Suppressor macrophage treated with lipopolysaccharide for 1 hour (primary cell): ENCODE data around the gene RAB2B.
"Not testable (repeated sequence)": the region's sequence is repeated elsewhere in the genome, so short reads cannot be mapped to it uniquely, and the experiment has no call there.

ENCODE experiments used
- DNase-seq, 3 donors: peaks; one replicate each; pipeline ENCODE4 v3.0.0-alpha.2; 2020 to 2022

The RAB2B gene

DNA sequence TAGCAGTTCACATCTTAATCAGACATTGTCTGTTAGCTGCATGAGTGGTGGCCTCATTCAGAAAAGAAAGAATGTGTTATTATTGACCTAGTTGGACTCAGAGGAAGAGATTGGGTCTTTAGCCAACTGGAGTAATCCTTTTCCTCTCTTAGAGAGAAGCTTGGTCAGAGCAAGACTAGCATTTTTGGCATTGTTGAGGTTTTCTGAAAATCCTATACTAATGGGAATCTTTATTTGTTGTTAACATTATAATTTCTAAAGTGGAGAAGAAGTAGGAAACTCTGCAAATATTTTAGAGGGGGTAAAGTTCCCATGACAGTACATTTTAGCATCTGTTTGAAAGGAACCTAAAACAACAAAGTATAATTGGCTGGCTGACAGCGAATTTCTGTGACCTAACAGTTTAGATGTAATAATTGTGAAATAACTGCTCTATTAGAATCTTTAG is 9.9 kb upstream of the RAB2B start:
- no peak for DNase-seq

DNA sequence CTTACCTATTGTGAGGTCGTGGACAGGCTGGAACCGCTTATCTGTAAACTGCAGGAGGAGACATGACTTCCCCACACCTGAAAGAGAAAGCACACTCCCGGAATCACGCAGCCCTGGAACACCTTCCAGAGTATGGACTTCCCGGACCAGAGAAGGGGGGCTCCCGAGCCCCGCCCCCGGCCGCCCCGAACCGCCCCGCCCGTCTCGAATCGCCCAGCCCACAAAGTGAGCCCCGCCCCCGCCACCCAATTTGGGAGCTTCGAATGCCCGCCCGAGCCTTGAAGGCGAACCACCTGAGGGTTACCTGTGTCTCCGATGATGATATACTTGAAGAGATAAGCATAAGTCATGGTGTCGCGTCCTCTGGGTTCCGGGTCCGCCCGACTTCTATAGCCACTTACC is 235 bp downstream of the RAB2B start:
- peak; percentile 71 to 93 (median 86) for DNase-seq

DNA sequence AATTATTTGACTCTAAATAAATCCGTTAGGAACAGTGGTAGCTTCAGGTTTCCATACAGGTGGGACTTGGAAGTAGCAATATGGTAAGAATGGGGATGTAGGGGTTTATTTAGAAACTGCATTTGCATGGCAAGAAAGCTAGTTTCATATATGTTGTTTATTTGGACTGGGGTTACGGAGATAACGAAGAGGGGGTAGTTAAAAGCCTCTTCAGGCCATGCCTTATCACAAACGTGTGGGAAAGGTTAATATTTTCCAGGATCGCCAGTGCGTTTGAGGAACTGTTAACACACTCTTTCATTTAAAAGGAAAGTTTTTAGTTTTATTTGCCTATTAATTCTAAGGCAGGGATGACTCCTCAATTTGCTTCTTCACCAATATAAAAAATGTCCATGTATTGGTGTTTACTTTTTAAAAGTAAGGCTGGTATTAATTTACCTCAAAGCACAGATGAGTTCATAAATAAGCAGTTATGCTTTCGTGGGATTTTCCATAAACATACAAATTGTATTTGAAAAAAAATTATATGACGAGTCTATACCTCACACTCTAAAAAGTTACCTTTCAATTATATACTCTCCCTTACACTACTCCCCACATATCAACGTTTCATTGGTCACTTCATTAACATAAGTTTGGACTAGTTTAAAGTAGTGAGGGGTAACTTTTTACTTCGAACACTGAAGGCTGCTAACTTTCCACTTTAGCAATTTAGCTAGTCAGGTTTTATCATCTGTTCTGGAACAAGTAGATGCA is 814 bp downstream of the RAB2B start:
- no peak for DNase-seq

DNA sequence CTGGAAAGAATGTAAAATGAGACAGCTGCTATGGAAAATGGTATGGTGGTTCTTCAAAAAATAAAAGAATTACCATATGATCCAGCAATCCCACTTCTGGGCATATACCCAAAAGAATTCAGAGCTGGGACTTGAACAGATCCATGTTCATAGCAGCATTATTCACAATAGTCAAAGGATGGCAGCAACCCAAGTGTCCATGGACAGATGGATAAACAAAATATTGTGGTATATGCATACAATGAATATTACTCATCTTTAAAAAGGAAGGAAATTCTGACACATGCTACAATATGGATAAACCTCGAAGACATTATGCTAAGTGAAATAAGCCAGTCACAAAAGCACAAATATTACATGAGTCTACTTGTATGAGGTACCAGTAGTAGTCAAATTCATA is 9.1 kb downstream of the RAB2B start:
- DNase-seq, result no peak

DNA sequence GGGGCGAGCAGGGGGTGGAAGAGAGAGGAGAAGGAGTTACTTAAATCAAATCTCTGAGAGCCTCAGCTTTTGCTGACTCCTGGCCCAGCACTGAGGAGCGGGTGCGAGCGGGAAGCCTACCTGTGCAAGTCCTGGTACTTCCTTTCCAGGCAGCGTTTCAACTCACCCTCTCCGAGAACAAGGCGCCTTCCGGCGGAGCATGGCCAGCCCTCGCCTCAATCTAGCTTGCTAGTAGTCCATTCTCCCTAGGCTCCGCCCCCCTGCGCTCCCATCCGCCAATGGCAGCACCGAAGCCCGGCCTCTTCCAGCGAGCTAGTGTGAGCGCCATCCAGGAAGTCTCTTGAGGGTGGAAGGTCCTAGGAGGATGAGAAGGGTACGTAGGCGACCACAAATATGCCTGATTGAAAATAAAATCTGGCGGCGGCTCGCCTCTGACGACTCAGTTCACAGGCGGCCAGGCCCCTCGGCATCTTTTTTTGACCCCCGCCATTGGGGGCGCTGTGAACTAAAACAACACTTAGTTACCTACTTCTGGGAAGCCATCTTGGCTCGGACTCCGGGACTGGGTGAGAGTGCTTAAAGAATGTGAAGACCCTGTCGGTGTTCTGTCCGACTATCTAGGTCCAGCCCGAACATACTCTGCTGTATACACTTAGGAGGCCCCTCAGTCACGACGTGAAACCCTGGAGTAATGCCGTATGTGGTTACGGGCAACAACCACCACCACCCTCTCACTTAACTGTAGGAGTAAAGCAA is 20.7 kb downstream of the RAB2B start, which contains the start of gene CHD8:
Gene CHD8, minus strand, starts transcription at position 212 of the 756 bp plus-strand sequence. CDS start 24,480 bp downstream, outside the sequence.
- peak; percentile 99 to 100 (median 100) for DNase-seq

DNA sequence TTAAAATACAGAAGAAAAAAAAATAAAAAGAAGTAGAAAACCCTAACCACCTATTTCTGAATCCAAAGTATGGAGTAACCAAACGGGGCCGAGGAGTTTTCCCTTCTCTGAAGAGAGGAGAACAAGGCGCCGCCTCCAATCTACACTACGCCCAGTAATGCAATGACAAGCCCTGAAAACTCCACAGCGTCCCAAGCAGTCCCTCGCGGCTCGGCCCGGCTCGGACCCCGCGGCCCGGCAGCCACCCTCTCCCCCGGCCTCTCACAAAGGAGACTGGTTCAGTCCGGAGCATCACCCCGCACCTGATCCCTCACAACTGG is 21.2 kb downstream of the RAB2B start:
- peak; percentile 44 to 65 (median 55) for DNase-seq

DNA sequence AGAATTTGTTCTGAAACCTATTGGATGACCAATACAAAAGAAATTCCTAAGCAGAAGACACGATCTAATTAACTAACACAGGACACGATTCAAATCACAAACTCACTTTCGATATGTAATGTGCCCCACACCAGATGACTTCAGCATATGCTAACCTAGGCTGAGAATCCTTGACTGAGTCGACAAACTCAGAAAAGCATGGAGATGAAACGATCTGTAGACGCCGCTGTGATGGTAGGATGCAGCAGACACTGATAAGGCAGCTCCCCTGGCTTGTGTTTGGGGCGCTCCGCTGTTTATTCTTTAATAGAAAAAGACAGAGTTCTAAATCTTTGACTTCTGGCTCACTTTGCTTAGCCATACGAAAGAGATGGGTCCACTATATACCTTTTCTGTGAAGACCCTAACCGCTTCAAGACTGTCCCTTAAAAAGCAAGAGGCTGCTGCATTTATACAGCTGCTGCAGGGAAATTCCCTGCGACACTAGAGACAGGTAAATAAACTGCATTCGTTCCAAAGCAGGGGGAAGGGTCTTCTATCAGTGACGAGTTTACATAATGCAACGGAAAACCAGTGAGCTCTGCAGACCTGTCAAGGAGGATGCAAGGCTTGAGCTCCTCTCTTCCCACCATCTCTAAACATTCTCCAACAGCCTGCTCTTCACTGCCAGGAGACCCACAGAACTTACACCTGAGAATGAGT is 21.8 kb downstream of the RAB2B start:
- DNase-seq, result no peak

DNA sequence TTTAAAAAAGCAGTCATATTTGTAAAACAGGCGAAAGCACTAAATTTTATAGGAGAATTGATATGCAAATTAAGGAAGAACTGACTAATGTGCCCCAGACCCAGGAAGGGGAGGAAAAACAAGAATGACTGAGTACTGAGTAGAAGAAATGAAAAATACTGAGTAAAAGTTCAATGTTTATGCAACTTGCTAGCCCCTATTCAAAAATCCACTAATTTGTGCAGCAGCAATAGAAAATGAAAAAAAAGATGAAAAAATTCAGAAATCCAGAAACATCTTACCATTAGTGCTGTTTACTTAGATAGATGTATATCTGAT is 26.9 kb downstream of the RAB2B start:
- no peak for DNase-seq

DNA sequence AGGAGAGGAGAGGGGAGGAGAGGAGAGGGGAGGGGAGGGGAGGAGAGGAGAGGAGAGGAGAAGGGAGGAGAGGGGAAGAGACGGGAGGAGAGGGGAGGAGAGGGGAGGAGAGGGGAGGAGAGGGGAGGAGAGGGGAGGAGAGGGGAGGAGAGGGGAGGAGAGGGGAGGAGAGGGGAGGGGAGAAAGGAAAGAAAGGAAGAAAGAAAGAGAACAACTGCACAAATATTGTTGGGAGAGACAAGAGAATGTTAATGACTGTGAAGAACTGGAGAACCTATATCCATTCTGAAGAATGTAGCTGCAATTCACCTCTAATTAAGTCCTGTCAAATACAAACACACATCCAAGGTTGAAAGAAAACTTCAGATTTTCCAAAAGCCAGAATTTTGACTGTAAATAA is 34.1 kb downstream of the RAB2B start:
- not testable (repeated sequence) for DNase-seq

DNA sequence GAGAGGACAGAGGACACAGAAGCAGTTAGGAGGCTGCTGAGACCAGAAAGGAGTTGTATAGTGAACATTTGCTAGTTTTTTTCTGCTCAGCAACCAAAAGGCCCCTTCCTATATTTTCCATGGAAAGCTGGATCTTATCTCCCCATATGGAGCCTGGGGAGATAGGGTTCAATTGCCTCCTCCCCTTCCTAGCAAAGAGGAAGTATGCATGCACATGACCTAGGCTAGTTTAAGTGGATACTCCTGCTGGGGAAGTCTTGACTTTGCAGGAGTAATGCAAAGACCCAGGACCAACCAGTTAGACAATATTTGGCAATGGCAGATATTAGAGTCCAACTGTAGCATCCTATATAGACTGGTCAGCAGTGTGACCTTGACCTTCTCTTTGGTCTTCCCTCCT is 35.9 kb downstream of the RAB2B start:
- peak; percentile 49 to 54 (median 53) for DNase-seq

DNA sequence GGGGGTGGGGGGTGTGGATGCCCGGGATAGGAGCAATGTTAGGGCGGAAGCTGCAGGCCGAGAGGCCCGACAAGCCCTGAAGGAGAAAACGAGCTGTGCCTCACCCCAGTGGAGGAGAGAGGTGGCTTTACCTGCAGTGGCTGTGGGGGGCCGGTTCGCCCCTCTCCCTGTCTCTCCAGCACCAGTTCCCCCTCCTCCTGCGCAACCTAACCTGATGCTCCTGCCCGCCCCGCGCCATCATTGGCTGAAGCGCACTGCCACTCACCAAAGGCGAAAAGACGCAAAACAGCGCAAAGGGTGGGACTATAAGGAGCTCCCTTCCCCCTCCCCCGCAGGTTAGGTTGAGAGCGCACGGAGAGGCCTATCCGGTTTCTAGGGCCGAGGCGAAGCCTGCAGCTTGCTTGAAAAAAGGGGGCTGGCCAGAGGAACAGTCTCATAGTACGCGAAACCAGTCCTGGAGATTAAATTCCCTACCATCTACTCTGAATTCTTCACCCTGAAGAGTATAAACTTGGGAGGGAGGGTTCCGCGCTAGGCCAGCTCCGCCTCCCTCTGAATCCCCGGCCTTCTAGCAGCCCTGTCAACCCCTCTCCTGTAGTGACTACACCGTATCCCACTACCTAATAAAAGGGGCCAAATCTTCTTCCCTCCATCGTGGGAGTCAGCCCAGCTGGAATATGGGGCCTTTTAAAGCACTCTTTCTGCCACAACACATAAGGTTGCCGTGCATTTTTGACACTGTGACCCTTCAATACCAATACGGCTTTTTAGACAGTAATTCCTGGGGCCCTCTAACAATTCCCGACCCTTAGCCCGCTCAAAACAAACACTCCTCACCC is 39.5 kb downstream of the RAB2B start:
- peak; percentile 100 for DNase-seq

DNA sequence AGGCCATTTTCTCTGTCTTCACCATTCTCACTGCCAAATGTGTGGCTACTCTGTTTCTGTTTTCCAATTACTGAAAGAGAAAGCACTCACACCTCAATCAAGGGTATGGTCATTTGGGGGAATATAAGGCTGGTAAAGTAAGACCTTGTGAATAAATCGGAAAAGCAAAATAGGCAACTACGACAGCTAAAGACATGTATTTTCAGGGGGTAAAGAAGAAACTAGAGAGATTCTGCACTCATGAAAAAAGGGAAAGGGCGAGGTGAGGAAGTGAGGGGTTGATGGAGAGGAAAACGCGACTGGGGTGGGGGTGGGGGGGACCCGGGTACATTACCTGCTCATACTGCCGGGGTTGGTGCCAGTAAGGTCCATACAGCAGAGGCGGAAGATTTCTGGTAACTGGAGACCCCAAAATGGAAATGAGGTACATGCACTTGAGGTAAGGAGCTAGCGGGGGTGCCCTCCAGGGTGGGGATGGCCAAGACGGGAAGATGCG is 40.1 kb downstream of the RAB2B start:
- DNase-seq, result no peak

DNA sequence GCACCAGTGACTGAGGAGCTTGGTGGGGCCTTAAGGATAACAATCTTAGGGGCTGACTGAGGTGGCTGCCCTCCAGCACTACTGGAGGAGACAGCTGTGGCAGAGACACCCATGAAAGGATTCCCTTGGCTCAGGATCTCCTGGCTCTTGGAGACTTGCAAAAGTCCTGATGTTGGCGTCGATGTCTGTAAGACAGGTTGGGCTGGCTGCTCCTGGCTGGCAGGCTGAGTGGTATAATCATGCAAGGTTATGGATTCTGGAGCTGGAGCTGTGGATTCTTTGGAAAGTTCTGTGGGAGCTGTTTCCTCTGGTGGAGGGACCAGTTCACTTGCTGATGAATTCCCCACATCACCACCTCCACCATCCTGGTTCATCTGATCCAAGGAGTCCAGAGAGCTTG is 45.6 kb downstream of the RAB2B start:
- DNase-seq, result no peak

DNA sequence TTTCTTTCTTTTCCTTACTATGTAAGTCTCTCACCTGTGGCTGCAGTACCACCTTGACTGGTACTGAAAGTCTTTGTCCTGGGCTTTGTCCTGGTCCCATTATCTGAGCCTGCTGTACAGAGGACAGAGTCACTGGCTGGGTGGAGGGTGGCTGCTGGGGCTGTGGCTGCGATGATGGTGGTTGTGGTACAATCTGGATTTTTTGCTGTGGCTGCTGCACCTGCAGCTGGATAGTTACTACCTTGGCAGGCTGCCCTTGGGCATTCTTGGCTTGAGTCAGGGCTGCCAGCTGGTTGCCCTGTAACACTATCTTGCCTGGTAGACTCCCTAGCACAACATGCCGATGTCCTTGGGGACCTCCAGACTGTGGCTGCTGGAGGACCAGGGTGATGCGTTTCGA is 47.8 kb downstream of the RAB2B start:
- DNase-seq, result no peak

DNA sequence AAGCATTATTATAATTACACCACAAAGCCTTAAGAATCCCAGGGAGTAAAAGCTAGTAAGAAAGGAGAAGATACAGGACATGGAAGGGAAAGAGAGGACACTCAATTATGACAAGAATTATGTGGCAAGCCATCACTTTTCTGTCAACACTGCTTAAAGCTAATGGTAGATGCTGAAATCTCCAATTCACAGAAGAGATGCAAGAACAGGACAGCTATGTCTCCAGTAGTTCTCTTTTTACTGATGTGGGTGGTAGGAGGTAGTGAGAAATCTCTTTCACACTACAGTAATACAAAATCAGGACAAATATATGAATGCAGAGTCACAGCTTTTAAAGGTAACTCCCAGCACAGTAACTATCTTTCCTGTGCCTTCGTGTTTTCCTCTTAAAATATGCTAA is 50.1 kb downstream of the RAB2B start:
- peak in 1 of 3 donors; percentile 10 for DNase-seq

DNA sequence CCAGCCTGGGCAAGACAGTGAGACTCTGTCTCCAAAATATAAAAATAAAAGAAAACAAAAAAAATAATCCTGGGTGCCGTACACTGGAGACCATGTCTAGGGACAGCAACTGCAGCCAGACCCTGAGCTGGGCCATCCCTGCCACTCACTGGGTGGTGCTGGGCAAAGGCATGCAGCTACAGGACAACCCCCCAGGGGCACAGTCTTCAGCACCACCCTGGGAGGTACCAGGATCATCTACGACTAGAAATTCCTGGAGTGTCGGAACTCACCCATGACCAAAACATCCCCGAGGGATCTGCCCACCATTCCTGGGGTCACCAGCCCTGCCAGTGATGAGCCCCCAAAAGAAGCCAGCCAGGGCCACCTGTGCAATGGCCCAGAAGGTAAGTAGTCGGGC is 57.2 kb downstream of the RAB2B start:
- DNase-seq, result no peak

DNA sequence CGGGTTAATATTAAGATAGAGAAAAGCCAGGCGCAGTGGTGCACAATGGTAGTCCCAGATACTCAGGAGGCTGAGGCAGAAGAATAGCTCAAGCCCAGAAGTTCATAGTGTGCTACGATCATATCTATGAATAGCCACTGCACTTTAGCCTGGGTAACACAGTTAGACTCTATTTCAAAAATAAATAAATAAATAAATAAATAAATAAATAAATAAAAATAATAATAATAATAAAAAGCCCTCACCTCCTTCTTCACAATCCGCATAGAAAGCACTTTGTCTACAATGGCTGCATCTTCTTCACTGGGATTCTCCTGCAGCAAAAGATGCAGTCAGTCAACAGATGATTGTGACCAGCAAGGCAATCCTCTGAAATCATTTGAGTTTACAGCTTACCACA is 61.4 kb downstream of the RAB2B start:
- DNase-seq, result no peak

DNA sequence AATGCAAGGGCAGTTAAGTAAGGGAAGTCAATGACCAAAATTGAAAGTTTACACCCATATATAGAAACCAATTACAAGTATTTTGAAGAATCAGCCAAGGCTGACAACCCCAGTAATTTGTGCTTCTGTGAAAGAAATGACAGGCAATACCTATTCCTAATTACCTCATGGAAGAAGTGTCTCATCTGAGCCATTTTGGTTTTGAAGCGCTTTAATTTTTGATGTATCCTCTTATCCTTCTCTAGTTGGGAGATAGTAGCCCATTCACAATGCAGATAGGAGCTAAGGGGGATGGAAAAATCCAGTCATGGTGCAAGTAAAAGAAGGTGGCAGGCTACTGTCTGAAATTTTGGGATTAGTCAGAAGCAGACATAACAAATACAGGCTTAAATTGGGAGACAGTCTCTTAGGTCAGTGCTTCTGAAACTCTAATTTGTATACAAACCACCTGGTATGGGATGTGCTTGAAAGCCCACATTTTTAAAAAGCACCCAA is 62.6 kb downstream of the RAB2B start:
- DNase-seq, result no peak
